H9 (cell line): Measurements from ENCODE around the gene PRTN3. TPM values are rescaled to one million over a fixed set of nuclear protein-coding genes. Genes with fewer than 3 reads are reported as not detected.

Source experiments
- DNase-seq: peaks from one replicate; pipeline ENCODE4 v3.0.0-alpha.2; 2017
- H2AFZ ChIP-seq: one replicate; pipeline ENCODE4 v1.6.1; 2013; ENCODE audit warnings: mild to moderate bottlenecking, low read length, control low read depth, moderate library complexity
- H2AK5ac ChIP-seq: 2 replicates; pipeline ENCODE4 v1.6.1; 2013; ENCODE audit warnings: low read length, control low read depth, mixed read lengths; ENCODE audit not compliant: insufficient read length
- H2BK120ac ChIP-seq: one replicate; pipeline ENCODE4 v1.6.1; 2013; ENCODE audit warnings: low read depth, mild to moderate bottlenecking, low read length, control low read depth, inconsistent platforms; ENCODE audit not compliant: poor library complexity, severe bottlenecking
- H2BK12ac ChIP-seq: 2 replicates; pipeline ENCODE4 v1.6.1; 2013; ENCODE audit warnings: low read length, control low read depth, mixed read lengths, low read depth; ENCODE audit not compliant: insufficient read length
- H2BK15ac ChIP-seq: 2 replicates; pipeline ENCODE4 v1.6.1; 2013; ENCODE audit warnings: low read depth, low read length, control low read depth
- H2BK20ac ChIP-seq: one replicate; pipeline ENCODE4 v1.6.1; 2013; ENCODE audit warnings: low read depth, mild to moderate bottlenecking, low read length, control low read depth, inconsistent platforms; ENCODE audit not compliant: poor library complexity, severe bottlenecking
- H2BK5ac ChIP-seq: 2 replicates; pipeline ENCODE4 v1.6.1; 2013; ENCODE audit warnings: low read length, control low read depth, mixed read lengths; ENCODE audit not compliant: insufficient read length
- H3K14ac ChIP-seq: 2 replicates; pipeline ENCODE4 v1.6.1; 2013; ENCODE audit warnings: low read length, control low read depth; ENCODE audit not compliant: insufficient read depth
- H3K18ac ChIP-seq: 2 replicates; pipeline ENCODE4 v1.6.1; 2013; ENCODE audit warnings: low read depth, mild to moderate bottlenecking, mixed read lengths, low read length, control low read depth; ENCODE audit not compliant: insufficient read length
- H3K23ac ChIP-seq: 2 replicates; pipeline ENCODE4 v1.6.1; 2013; ENCODE audit warnings: low read length, control low read depth, mixed read lengths, low read depth; ENCODE audit not compliant: insufficient read length
- H3K23me2 ChIP-seq: 2 replicates; pipeline ENCODE4 v1.6.1; 2013; ENCODE audit warnings: low read depth, mild to moderate bottlenecking, mixed read lengths, low read length, control low read depth; ENCODE audit not compliant: insufficient read length, poor library complexity, severe bottlenecking
- H3K27ac ChIP-seq: 2 replicates; pipeline ENCODE4 v1.5.1; 2013; ENCODE audit warnings: low read length, control low read depth, mixed read lengths, low read depth; ENCODE audit not compliant: insufficient read length
- H3K27me3 ChIP-seq: 2 replicates; pipeline ENCODE4 v1.6.1; 2013; ENCODE audit warnings: low read length, control low read depth, inconsistent platforms; ENCODE audit not compliant: insufficient read depth
- H3K4ac ChIP-seq: 2 replicates; pipeline ENCODE4 v1.6.1; 2013; ENCODE audit warnings: low read depth, mild to moderate bottlenecking, control low read depth, inconsistent platforms, low read length, moderate library complexity
- H3K4me1 ChIP-seq: 2 replicates; pipeline ENCODE4 v1.6.1; 2013; ENCODE audit warnings: low read length, control low read depth, inconsistent platforms; ENCODE audit not compliant: insufficient read depth
- H3K4me2 ChIP-seq: 2 replicates; pipeline ENCODE4 v1.6.1; 2013; ENCODE audit warnings: low read length, control low read depth, mixed read lengths; ENCODE audit not compliant: insufficient read length, insufficient read depth
- H3K56ac ChIP-seq: 2 replicates; pipeline ENCODE4 v1.6.1; 2013; ENCODE audit warnings: low read depth, mild to moderate bottlenecking, mixed read lengths, low read length, control low read depth; ENCODE audit not compliant: insufficient read length
- H3K79me1 ChIP-seq: 2 replicates; pipeline ENCODE4 v1.6.1; 2013; ENCODE audit warnings: low read depth, mild to moderate bottlenecking, moderate library complexity, low read length, control low read depth, inconsistent platforms; ENCODE audit not compliant: insufficient read depth, poor library complexity, severe bottlenecking
- H3K79me2 ChIP-seq: 2 replicates; pipeline ENCODE4 v1.6.1; 2013; ENCODE audit warnings: low read length, control low read depth, inconsistent platforms; ENCODE audit not compliant: insufficient read depth
- H3K9ac ChIP-seq: 2 replicates; pipeline ENCODE4 v1.6.1; 2013; ENCODE audit warnings: low read length, control low read depth, mixed read lengths; ENCODE audit not compliant: insufficient read length; ENCODE audit errors: extremely low read depth
- H3K9me3 ChIP-seq: one replicate; pipeline ENCODE4 v1.6.1; 2013; ENCODE audit warnings: low read depth, low read length, inconsistent platforms; ENCODE audit not compliant: control insufficient read depth
- H3T11ph ChIP-seq: one replicate; pipeline ENCODE4 v1.6.1; 2013; ENCODE audit warnings: mild to moderate bottlenecking, low read length, control low read depth, inconsistent platforms
- H4K20me1 ChIP-seq: one replicate; pipeline ENCODE4 v1.6.1; 2013; ENCODE audit not compliant: control insufficient read depth, insufficient read length, insufficient read depth
- H4K5ac ChIP-seq: 2 replicates; pipeline ENCODE4 v1.6.1; 2013; ENCODE audit warnings: low read depth, mild to moderate bottlenecking, mixed read lengths, low read length, control low read depth; ENCODE audit not compliant: insufficient read length
- H4K8ac ChIP-seq: replicated peaks from 2 replicates; pipeline ENCODE4 v1.6.1; 2013; ENCODE audit warnings: low read length, control low read depth, mixed read lengths, low read depth; ENCODE audit not compliant: insufficient read length
- H4K91ac ChIP-seq: 2 replicates; pipeline ENCODE4 v1.6.1; 2013; ENCODE audit warnings: low read depth, mild to moderate bottlenecking, moderate library complexity, mixed read lengths, low read length, control low read depth; ENCODE audit not compliant: insufficient read length
- H3K27ac Mint-ChIP-seq, 3 experiments: 2 replicates in 2 of 3; 3 replicates in 1 of 3; pipeline ENCODE4 v1.8.0; 2020 to 2021; ENCODE audit warnings: mixed read lengths in 3 of 3, mild to moderate bottlenecking in 1 of 3, moderate library complexity in 1 of 3
- H3K27me3 Mint-ChIP-seq: 2 replicates; pipeline ENCODE4 v1.8.0; 2021; ENCODE audit warnings: low read depth, mild to moderate bottlenecking, moderate library complexity, mixed read lengths
- H3K36me3 Mint-ChIP-seq, 3 experiments: 2 replicates in 2 of 3; 3 replicates in 1 of 3; pipeline ENCODE4 v1.8.0; 2020 to 2021; ENCODE audit warnings: low read depth in 3 of 3, mixed read lengths in 3 of 3; ENCODE audit not compliant: insufficient read depth in 1 of 3
- H3K4me1 Mint-ChIP-seq, 2 experiments: 2 replicates each; pipeline ENCODE4 v1.8.0; 2020; ENCODE audit warnings: mixed read lengths in 2 of 2
- H3K4me3 Mint-ChIP-seq, 2 experiments: 2 replicates in 1 of 2; 3 replicates in 1 of 2; pipeline ENCODE4 v1.8.0; 2020 to 2021; ENCODE audit warnings: mild to moderate bottlenecking in 2 of 2, mixed read lengths in 2 of 2, moderate library complexity in 1 of 2
- H3K9me3 Mint-ChIP-seq, 2 experiments: 2 replicates in 1 of 2; 3 replicates in 1 of 2; pipeline ENCODE4 v1.8.0; 2020; ENCODE audit warnings: mild to moderate bottlenecking in 2 of 2, mixed read lengths in 2 of 2, moderate library complexity in 1 of 2
- WGBS: extraction: QIAGEN DNeasy Blood & Tissue Kit; methylation state at CpG from one replicate; pipeline ENCODE4 v1.1.7; 2013; ENCODE audit warnings: missing lambda C conversion rate, low lambda C conversion rate, mixed read lengths; ENCODE audit not compliant: insufficient read length; ENCODE audit errors: extremely low coverage; 5-methylcytosine and 5-hydroxymethylcytosine counted together
- total RNA-seq: library from RNA; stranded (reverse); gene quantifications from 2 replicates; pipeline ENCODE4 v1.2.1, GENCODE V29; 2021
- TF ChIP-seq, protein P1 (sequence below): fragments of 200-600 bp; sonication (generic); conservative IDR thresholded peaks from 3 replicates; pipeline ENCODE4 v1.8.0; 2021; ENCODE audit warnings: antibody characterized with exemption, mild to moderate bottlenecking

PRTN3 gene
- total RNA-seq, 1 experiment from 2014 or later: 0.31 TPM

DNA sequence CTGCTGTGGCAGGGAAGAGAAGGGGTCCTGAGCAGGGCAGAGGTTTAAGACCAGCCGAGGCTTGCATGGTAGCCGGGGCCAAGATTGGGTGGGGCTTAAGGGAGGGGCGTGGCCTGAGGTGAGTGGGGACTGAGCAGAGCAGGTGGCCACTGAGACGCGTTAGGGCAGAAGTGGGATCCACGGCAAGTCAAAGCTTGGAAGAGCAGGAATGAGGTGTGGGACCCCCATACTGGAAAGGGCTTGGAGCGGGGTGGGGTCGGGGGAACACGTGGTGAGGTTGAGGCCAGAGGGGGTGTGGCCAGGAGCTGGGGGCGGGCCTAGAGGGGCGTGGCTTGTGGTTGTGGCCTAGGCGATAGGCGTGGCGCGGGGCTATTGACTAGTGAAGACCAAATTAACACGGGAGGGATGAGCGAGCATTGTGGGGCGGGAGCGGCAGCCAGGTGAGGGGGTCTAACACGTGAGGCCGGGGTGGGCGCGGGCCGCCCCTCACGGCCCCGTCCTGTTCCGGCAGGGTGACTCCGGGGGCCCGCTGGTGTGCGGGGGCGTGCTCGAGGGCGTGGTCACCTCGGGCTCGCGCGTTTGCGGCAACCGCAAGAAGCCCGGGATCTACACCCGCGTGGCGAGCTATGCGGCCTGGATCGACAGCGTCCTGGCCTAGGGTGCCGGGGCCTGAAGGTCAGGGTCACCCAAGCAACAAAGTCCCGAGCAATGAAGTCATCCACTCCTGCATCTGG lies 21.9 kb downstream of the PRTN3 start:
- peak overlapping the region in 2 of 3 experiments; percentile 90 to 93; a peak in 5 of 7 replicates for H3K27ac Mint-ChIP-seq
- no peaks in the 10 kb centered on the region for H3K4me1 ChIP-seq
- no peak overlapping the region for H4K8ac ChIP-seq
- peaks cover 4 to 12% (median 9%) of the 10 kb centered on the region in 3 experiments for H3K36me3 Mint-ChIP-seq
- peaks cover 8 to 18% of the 10 kb centered on the region in 2 experiments for H3K4me1 Mint-ChIP-seq
- H3K4me3 Mint-ChIP-seq: peak overlapping the region; percentile 30 to 83
- H2BK120ac ChIP-seq: no peak overlapping the region
- H2BK5ac ChIP-seq: no peak overlapping the region
- no CpG with 5 or more reads among the region's 48 CpGs for WGBS
- H3K4me2 ChIP-seq: peak overlapping the region; percentile 16
- peaks cover 38% of the 10 kb centered on the region for H3K27me3 Mint-ChIP-seq
- H3K27ac ChIP-seq: no peak overlapping the region
- H3K79me2 ChIP-seq: no peaks in the 10 kb centered on the region
- H3K23ac ChIP-seq: no peak overlapping the region
- H3K18ac ChIP-seq: no peak overlapping the region
- H4K20me1 ChIP-seq: no peaks in the 10 kb centered on the region
- peak; percentile 92 for DNase-seq
- H3K23me2 ChIP-seq: peaks cover 3% of the 10 kb centered on the region
- no peak overlapping the region for H2BK12ac ChIP-seq
- H3K79me1 ChIP-seq: no peaks in the 10 kb centered on the region
- peaks cover 0 to 2% of the 10 kb centered on the region in 2 experiments; a peak in 1 of 5 replicates for H3K9me3 Mint-ChIP-seq
- no peak overlapping the region for H2BK15ac ChIP-seq
- H3K14ac ChIP-seq: no peak overlapping the region
- no peak overlapping the region for H4K91ac ChIP-seq
- H3K9ac ChIP-seq: no peak overlapping the region
- TF ChIP-seq, protein P1, sequence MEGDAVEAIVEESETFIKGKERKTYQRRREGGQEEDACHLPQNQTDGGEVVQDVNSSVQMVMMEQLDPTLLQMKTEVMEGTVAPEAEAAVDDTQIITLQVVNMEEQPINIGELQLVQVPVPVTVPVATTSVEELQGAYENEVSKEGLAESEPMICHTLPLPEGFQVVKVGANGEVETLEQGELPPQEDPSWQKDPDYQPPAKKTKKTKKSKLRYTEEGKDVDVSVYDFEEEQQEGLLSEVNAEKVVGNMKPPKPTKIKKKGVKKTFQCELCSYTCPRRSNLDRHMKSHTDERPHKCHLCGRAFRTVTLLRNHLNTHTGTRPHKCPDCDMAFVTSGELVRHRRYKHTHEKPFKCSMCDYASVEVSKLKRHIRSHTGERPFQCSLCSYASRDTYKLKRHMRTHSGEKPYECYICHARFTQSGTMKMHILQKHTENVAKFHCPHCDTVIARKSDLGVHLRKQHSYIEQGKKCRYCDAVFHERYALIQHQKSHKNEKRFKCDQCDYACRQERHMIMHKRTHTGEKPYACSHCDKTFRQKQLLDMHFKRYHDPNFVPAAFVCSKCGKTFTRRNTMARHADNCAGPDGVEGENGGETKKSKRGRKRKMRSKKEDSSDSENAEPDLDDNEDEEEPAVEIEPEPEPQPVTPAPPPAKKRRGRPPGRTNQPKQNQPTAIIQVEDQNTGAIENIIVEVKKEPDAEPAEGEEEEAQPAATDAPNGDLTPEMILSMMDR: no peak
- peaks cover 3% of the 10 kb centered on the region; the same call in 1 of the 2 replicates for H3K27me3 ChIP-seq
- no peak overlapping the region for H2AFZ ChIP-seq
- no peak overlapping the region for H3T11ph ChIP-seq
- no peak overlapping the region for H3K4ac ChIP-seq
- H4K5ac ChIP-seq: no peak overlapping the region
- no peak overlapping the region for H2BK20ac ChIP-seq
- H2AK5ac ChIP-seq: no peak overlapping the region
- H3K56ac ChIP-seq: no peak overlapping the region
- H3K9me3 ChIP-seq: no peaks in the 10 kb centered on the region
